ENCODE results near the gene HAUS3. TPM values are rescaled to one million over a fixed set of nuclear protein-coding genes. Genes with fewer than 3 reads are reported as not detected.
"Not testable (repeated sequence)": the region's sequence is repeated elsewhere in the genome, so short reads cannot be mapped to it uniquely, and the experiment has no call there.

The HAUS3 gene
- total RNA-seq, 1 experiment from 2014 or later: 60.5 TPM

DNA sequence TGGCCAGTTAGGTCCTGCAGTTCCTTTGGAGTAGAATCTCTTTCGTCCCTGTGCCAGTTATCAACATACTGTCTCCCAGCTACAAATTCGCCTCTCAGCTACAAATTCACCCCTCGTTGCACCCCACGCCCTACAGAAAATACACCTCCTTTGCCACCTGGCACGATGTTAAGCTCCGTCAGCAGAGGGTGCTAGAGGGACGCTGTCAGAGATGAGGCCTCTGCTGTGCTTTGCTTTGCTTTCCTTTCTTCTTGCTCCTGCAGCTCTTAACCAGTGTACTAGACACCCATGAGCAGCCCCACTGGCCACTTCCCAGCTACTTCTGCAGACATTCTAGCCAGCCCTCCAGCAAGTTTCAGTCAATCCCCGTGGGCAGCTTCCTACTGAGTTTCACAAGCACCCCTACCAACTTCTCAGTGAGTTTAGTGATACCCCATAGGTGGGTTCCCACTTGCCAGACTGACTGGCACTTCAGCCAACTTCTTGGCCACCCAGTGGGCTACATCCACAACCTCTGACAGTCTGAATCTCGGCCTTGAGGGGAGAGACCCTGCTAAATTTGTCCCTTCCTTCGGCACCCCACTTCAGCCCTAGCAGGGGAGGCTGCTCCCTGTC, 21.8 kb downstream of the HAUS3 start:
- DNase-seq (ENCODE audit: low spot score): peak; percentile 61

- DNase-seq (ENCODE audit: low spot score): no peak
These were observed 22.6 kb downstream of the HAUS3 start for GRCh38 chr4:2219233-2219760.

GRCh38 chr4:2218436-2218835, 23.5 kb downstream of the HAUS3 start:
- no peak for DNase-seq (ENCODE audit: low spot score)

- DNase-seq (ENCODE audit: low spot score): peak; percentile 70
These were observed 24.2 kb downstream of the HAUS3 start for GRCh38 chr4:2217726-2218125.

GRCh38 chr4:2212831-2213230, 29.1 kb downstream of the HAUS3 start:
- no peak for DNase-seq (ENCODE audit: low spot score)

GRCh38 chr4:2202789-2203188, 39.1 kb downstream of the HAUS3 start:
- DNase-seq (ENCODE audit: low spot score): not testable (repeated sequence)

DNA sequence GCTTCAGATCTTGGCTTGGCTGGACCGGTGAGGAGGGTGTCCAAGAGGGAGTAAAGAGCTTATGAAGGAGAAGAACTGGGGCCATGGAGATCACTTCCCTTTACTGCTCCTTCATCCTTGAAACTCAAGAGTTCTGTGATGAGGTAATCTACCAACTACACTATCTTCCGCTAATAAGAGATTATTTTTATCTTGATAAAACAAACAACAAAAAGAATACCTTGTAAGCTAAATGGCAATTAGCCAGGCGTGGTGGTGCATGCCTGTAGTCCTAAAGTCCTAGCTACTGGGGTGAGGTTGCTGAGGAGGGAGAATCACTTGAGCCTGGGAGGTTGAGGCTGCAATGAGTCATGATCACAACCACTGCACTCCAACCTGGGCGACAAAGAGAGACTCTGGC, 47.4 kb downstream of the HAUS3 start:
- no peak for DNase-seq (ENCODE audit: low spot score)

- DNase-seq (ENCODE audit: low spot score): no peak
These were observed 48.6 kb downstream of the HAUS3 start for GRCh38 chr4:2193326-2193725.

DNA sequence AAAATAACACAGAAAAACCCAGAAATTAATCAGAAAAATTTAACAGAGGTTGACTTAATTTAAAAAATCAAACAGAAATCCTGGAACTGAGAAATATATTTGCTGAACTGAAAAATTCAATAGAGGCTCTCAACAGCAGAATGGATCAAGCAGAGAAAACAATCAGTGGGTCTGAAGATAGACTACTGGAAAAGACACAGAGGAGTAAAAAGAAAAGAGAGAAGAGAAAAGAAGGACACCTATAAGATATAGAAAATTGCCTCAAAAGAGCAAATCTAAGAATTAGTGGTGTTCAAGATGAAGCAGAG, 55.1 kb downstream of the HAUS3 start:
- no peak for DNase-seq (ENCODE audit: low spot score)

- peak; percentile 5 for DNase-seq (ENCODE audit: low spot score)
These were observed 55.6 kb downstream of the HAUS3 start for GRCh38 chr4:2186133-2186864.

DNA sequence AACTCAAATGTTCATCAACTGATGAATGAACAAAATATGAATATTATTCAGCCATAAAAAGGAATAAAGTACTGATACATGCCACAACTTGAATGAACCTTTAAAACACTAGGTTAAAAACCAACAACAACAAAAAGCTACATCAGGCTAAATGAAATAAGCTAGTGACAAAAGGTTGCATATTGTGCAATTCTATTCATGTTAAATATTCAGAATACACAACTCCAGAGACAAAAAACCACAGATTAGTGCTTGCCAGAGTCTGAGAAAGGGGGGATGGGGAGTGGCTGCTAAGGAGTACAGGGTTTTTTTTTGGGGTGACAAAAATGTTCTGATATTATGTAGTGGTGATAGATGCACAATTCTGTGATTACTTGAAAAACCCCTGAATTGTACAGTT, 58.5 kb downstream of the HAUS3 start:
- DNase-seq (ENCODE audit: low spot score): no peak

DNA sequence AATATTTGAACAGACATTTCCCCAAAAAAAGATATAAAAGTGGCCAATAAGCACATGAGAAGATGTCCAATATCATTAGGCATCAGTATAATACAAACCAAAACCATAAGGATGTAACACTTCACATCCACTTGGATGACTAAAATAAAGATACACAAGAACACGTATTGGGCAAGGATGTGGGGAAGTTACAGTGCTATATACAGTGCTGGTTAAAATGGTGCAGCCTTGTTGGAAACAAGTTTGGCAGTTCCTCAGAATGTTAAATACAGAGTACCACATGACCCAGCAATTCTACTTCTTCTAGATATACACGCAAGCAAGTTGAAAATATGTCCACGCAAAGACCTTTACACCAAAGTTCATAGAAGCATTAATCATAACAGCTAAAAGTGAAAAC, 58.9 kb downstream of the HAUS3 start:
- no peak for DNase-seq (ENCODE audit: low spot score)

GRCh38 chr4:2180410-2180809, 61.5 kb downstream of the HAUS3 start:
- no peak for DNase-seq (ENCODE audit: low spot score)

- DNase-seq (ENCODE audit: low spot score): no peak
These were observed 62.2 kb downstream of the HAUS3 start for GRCh38 chr4:2179717-2180116.

DNA sequence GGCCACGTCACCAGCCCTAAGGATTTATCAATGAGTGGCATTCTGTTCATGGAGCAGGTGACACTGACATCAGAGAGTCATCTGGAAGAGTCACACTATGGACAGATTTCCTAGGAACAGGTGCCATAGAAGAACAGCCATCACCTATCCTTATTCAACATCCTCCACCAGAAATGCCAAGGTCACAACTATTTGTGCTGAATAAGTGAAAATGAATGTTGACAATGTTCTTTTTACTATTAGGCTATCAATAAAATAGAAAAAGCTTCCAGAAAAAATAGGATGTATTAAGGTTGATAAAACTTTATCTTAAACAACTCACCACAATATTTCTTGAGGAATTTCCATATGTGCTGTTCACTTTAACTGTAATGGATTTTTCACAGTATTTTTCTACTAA, 62.9 kb downstream of the HAUS3 start:
- DNase-seq (ENCODE audit: low spot score): no peak

Other genes with a start within 250 kb of the HAUS3 start
- 18.1 and 20.5 TPM in 2 replicates for gene NELFA, start 233.1 kb downstream of the HAUS3 start, total RNA-seq (2014; rRNA removed; shearing (Covaris generic))
- 4.8 and 5.5 TPM in 2 replicates for gene NAT8L, start 182.8 kb downstream of the HAUS3 start, total RNA-seq (2014; rRNA removed; shearing (Covaris generic))
- 0.24 and 0.62 TPM in 2 replicates for gene POLN, start within 50 bp of the HAUS3 start, total RNA-seq (2014; rRNA removed; shearing (Covaris generic))
- gene MXD4, start 20.0 kb upstream of the HAUS3 start, total RNA-seq (2014; rRNA removed; shearing (Covaris generic)): 14.6 and 18.4 TPM in 2 replicates
- gene ZFYVE28, start 176.5 kb upstream of the HAUS3 start, total RNA-seq (2014; rRNA removed; shearing (Covaris generic)): 0.89 and 3.4 TPM in 2 replicates
- not detected in 2 replicates for gene CFAP99, start 176.8 kb upstream of the HAUS3 start, total RNA-seq (2014; rRNA removed; shearing (Covaris generic))
- 50.8 and 55.6 TPM in 2 replicates for gene RNF4, start 227.0 kb upstream of the HAUS3 start, total RNA-seq (2014; rRNA removed; shearing (Covaris generic))

Measured in A172 (cell line).